Fibroblast of lung (primary cell): ENCODE measurements around the gene GLP2R. TPM values are rescaled to one million over a fixed set of nuclear protein-coding genes. Genes with fewer than 3 reads are reported as not detected.

Source experiments
- DNase-seq, 2 donors: peaks; one replicate each; pipeline versions ENCODE4 v3.0.0 to v3.0.0-alpha.2; 2010; ENCODE audit warnings: low read depth in 2 of 2
- H2AFZ ChIP-seq: 2 replicates; pipeline ENCODE4 v1.5.1; 2012; ENCODE audit warnings: low read length, control low read depth, inconsistent platforms
- H3K27ac ChIP-seq: 2 replicates; pipeline ENCODE4 v1.5.1; 2011; ENCODE audit warnings: low read length, control low read depth; ENCODE audit not compliant: insufficient read depth
- H3K27me3 ChIP-seq: 2 replicates; pipeline ENCODE4 v1.5.1; 2011; ENCODE audit warnings: mild to moderate bottlenecking, low read length; ENCODE audit not compliant: control insufficient read depth, insufficient read depth
- H3K36me3 ChIP-seq: 2 replicates; pipeline ENCODE4 v1.5.1; 2011; ENCODE audit warnings: low read length; ENCODE audit not compliant: control insufficient read depth, insufficient read depth
- H3K4me1 ChIP-seq: 2 replicates; pipeline ENCODE4 v1.5.1; 2011; ENCODE audit warnings: low read length; ENCODE audit not compliant: control insufficient read depth, insufficient read depth; ENCODE audit errors: extremely low read depth
- H3K4me2 ChIP-seq: 2 replicates; pipeline ENCODE4 v1.5.1; 2011; ENCODE audit warnings: low read length, control low read depth; ENCODE audit not compliant: insufficient read depth; ENCODE audit errors: extremely low read depth
- H3K4me3 ChIP-seq, 4 experiments: fragments of 200-600 bp in 1 of 4; sonication (generic) in 1 of 4; replicated peaks in 1 of 4; 2 replicates each; pipeline ENCODE4 v1.5.1; 2011 to 2016; ENCODE audit warnings: low read length in 4 of 4, low read depth in 3 of 4, mild to moderate bottlenecking in 3 of 4, control low read depth in 2 of 4, inconsistent platforms in 1 of 4, mixed read lengths in 1 of 4; ENCODE audit not compliant: insufficient read depth in 1 of 4; ENCODE audit errors: control extremely low read depth in 1 of 4
- H3K79me2 ChIP-seq: 2 replicates; pipeline ENCODE4 v1.5.1; 2012; ENCODE audit warnings: mild to moderate bottlenecking, low read length, inconsistent platforms; ENCODE audit not compliant: control insufficient read depth, insufficient read depth
- H3K9ac ChIP-seq: 2 replicates; pipeline ENCODE4 v1.5.1; 2011; ENCODE audit warnings: mild to moderate bottlenecking, low read length, control low read depth; ENCODE audit not compliant: insufficient read depth
- H3K9me3 ChIP-seq: 2 replicates; pipeline ENCODE4 v1.5.1; 2012; ENCODE audit warnings: low read depth, low read length; ENCODE audit not compliant: control insufficient read depth, insufficient read depth
- H4K20me1 ChIP-seq: 2 replicates; pipeline ENCODE4 v1.5.1; 2011; ENCODE audit warnings: low read length; ENCODE audit not compliant: control insufficient read depth, insufficient read depth; ENCODE audit errors: extremely low read depth
- EZH2 ChIP-seq: IDR thresholded peaks from 2 replicates; pipeline ENCODE4 v1.5.1; 2012; ENCODE audit warnings: low read length, control low read depth, mild to moderate bottlenecking; ENCODE audit errors: missing control alignments
- polyA plus RNA-seq, 2 donors: library from polyadenylated mRNA; depleted of rRNA in 1 of 2; stranded (reverse) in 1 of 2; unstranded in 1 of 2; fragments of >200 nt; gene quantifications; 2 replicates each; pipeline ENCODE4 v1.2.1, GENCODE V29; 2011 to 2012; ENCODE audit warnings: missing spikeins in 1 of 2
- total RNA-seq: library from RNA; depleted of rRNA; stranded (reverse); fragments of >200 nt; gene quantifications from 2 replicates; pipeline ENCODE4 v1.2.1, GENCODE V29; 2014
- TF ChIP-seq, protein P1 (sequence below), 2 donors: IDR thresholded peaks in 1 of 2; conservative IDR thresholded peaks in 1 of 2; 1 replicate in 1 of 2; 2 replicates in 1 of 2; pipeline ENCODE4 v1.5.1; 2011 to 2012; ENCODE audit warnings: low read length in 2 of 2, control low read depth in 1 of 2, inconsistent platforms in 1 of 2, low read depth in 1 of 2, mild to moderate bottlenecking in 1 of 2

GLP2R gene
- total and polyA plus RNA-seq, 2 donors (not counting 1 experiment from before 2014, with no cell fraction given): not detected

DNA sequence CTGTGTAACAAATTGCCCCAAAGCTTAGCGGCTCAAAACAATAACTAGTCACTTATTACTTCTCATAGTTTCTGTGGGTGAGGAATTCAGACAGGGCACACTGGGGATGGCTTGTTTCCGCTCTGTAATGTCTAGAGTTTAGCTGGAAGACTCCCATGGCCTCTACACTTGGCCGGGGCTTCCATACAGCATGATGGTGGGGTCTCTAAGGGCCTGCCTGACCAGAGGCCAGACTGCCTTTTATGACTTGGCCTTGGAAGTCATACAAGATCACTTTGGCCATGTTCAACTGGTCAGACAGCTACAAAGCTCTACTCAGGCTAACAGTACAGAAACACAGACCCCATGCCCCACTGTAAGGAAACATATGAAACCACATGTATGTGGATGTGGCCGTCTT is 8.2 kb downstream of the GLP2R start:
- Histone ChIP-seq H3K4me1 (no peaks in the 10 kb centered on the region), H3K4me2 (no peak overlapping the region), H3K9me3 (no peaks in the 10 kb centered on the region), H3K27me3 (no peaks in the 10 kb centered on the region), H3K36me3 (no peaks in the 10 kb centered on the region), H2AFZ (no peak overlapping the region), H4K20me1 (no peaks in the 10 kb centered on the region), H3K9ac (no peak overlapping the region), H3K4me3 (no peak overlapping the region), H3K27ac (no peak overlapping the region), H3K79me2 (no peaks in the 10 kb centered on the region)
- TF ChIP-seq, protein P1, sequence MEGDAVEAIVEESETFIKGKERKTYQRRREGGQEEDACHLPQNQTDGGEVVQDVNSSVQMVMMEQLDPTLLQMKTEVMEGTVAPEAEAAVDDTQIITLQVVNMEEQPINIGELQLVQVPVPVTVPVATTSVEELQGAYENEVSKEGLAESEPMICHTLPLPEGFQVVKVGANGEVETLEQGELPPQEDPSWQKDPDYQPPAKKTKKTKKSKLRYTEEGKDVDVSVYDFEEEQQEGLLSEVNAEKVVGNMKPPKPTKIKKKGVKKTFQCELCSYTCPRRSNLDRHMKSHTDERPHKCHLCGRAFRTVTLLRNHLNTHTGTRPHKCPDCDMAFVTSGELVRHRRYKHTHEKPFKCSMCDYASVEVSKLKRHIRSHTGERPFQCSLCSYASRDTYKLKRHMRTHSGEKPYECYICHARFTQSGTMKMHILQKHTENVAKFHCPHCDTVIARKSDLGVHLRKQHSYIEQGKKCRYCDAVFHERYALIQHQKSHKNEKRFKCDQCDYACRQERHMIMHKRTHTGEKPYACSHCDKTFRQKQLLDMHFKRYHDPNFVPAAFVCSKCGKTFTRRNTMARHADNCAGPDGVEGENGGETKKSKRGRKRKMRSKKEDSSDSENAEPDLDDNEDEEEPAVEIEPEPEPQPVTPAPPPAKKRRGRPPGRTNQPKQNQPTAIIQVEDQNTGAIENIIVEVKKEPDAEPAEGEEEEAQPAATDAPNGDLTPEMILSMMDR (conservative IDR thresholded peaks at IDR 0.05 in 1 of 2, IDR thresholded peaks at IDR 0.05 in 1 of 2; ENCODE audit: low read depth in 1 of 2, low read length in 2 of 2): no peak
- TF ChIP-seq EZH2: no peak
- DNase-seq: no peak

DNA sequence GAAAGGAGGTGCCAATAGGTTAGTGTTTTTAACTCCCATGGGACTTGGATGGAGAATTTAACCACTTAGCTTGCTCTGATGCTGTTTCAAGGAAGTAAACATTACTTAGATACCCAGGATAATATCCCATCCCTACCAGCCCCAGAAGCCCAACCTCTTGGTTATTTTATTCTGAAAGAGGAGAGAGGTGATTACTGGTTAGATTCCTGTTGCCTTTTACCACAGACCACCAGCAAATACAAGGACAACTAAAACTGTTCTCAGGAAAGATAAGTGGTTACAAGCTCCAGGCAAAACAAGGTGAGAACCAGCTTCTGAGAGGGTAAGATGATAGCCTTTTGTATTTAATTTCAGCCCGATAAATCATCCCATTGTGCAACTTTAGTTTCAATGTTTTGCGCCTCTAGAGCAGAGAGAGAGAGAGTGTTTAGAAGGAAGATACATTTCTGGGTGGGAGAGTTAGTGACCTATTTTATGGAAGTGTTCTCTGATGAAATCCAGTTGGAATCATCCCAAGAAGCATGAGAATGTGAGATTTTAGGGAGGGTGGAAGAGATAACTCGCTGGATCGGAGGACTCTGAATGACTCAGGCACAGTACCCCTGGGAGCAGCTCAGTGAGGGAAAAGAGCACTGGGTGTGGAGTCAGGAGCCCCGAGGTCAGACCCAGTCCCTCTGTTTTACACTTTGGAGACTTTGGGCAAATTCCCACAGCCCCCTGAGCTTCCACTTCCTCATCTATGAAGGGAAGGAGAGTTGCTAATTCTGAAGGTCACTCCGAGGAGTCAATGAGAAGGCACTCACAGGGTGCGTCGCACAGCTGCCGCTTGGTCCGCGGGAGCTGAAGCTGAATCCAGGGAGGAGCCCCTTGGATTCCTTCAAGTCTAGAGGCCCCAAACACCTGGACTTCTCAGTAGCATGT is 12.1 kb downstream of the GLP2R start:
- no peak overlapping the region for H3K27ac ChIP-seq
- no peaks in the 10 kb centered on the region for H3K9me3 ChIP-seq
- no peaks in the 10 kb centered on the region for H3K79me2 ChIP-seq
- no peaks in the 10 kb centered on the region for H3K27me3 ChIP-seq
- DNase-seq: peak; percentile 84 to 95
- H2AFZ ChIP-seq: no peak overlapping the region
- no peaks in the 10 kb centered on the region for H3K36me3 ChIP-seq
- H3K4me3 ChIP-seq: peak overlapping the region in 1 of 4 experiments; percentile 34
- H3K9ac ChIP-seq: no peak overlapping the region
- TF ChIP-seq, protein P1 (conservative IDR thresholded peaks at IDR 0.05 in 1 of 2, IDR thresholded peaks at IDR 0.05 in 1 of 2; ENCODE audit: low read depth in 1 of 2, low read length in 2 of 2): no peak
- no peak for TF ChIP-seq EZH2
- no peak overlapping the region for H3K4me2 ChIP-seq
- H3K4me1 ChIP-seq: no peaks in the 10 kb centered on the region
- no peaks in the 10 kb centered on the region for H4K20me1 ChIP-seq

DNA sequence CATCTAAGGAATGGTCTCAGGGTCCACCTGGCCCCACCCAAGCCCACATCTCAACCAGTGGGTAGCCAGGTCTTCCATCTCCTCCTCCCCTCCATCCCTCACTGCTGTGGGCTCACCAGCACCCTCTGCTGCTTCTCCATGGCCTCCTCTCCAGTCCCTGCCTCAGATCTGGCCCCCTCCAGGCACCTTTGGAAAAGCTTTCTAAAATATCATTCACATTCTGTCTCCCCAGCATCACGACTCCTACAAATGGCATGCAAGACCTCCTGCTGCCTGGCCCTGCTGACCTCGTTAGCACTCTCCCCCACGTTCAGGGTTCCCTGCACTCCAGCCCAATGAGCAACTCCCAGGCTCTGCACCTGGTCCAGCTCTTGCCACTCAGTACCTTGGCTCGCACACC is 13.7 kb downstream of the GLP2R start:
- Histone ChIP-seq H3K27ac (no peak overlapping the region), H3K9me3 (no peaks in the 10 kb centered on the region), H3K36me3 (no peaks in the 10 kb centered on the region), H3K4me1 (no peaks in the 10 kb centered on the region), H3K79me2 (no peaks in the 10 kb centered on the region), H3K27me3 (no peaks in the 10 kb centered on the region), H2AFZ (no peak overlapping the region), H3K4me2 (no peak overlapping the region), H3K9ac (no peak overlapping the region), H3K4me3 (no peak overlapping the region), H4K20me1 (no peaks in the 10 kb centered on the region)
- TF ChIP-seq EZH2: no peak
- TF ChIP-seq, protein P1 (conservative IDR thresholded peaks at IDR 0.05 in 1 of 2, IDR thresholded peaks at IDR 0.05 in 1 of 2; ENCODE audit: low read depth in 1 of 2, low read length in 2 of 2): no peak
- DNase-seq: peak in 1 of 2 donors; percentile 8
